ENCODE data around the gene SPRED2.

The SPRED2 gene

DNA sequence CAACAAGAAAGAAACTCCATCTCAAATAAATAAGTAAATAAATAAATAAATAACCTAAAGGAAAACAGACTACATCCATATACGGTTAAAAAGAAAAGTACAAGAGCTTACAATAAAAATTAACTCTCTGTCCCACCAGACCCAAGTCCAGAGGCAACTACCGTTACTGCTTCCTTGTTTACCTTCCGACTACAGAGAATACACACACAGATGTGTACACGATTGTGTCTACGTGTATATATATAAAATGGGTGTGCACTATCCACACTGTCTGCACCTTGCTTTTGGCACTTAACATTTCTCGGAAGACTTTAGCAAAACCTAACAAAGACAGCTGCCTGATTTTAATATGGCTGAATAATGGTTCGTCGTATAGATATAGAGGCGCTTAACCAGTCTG is 134.9 kb downstream of the SPRED2 start:
- TF ChIP-seq, protein P1, sequence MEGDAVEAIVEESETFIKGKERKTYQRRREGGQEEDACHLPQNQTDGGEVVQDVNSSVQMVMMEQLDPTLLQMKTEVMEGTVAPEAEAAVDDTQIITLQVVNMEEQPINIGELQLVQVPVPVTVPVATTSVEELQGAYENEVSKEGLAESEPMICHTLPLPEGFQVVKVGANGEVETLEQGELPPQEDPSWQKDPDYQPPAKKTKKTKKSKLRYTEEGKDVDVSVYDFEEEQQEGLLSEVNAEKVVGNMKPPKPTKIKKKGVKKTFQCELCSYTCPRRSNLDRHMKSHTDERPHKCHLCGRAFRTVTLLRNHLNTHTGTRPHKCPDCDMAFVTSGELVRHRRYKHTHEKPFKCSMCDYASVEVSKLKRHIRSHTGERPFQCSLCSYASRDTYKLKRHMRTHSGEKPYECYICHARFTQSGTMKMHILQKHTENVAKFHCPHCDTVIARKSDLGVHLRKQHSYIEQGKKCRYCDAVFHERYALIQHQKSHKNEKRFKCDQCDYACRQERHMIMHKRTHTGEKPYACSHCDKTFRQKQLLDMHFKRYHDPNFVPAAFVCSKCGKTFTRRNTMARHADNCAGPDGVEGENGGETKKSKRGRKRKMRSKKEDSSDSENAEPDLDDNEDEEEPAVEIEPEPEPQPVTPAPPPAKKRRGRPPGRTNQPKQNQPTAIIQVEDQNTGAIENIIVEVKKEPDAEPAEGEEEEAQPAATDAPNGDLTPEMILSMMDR (IDR thresholded peaks at IDR 0.05; ENCODE audit: borderline replicate concordance, extremely low read depth, low read length, poor library complexity, severe bottlenecking): no peak
- no peak for TF ChIP-seq EZH2 (IDR thresholded peaks at IDR 0.05; ENCODE audit: borderline replicate concordance, low read depth, low read length, severe bottlenecking)
- Histone ChIP-seq H3K27me3 (ENCODE audit: insufficient read depth, low read length, poor library complexity) (no peaks in the 10 kb centered on the region), H3K9me3 (ENCODE audit: insufficient read depth, low read length, severe bottlenecking) (no peaks in the 10 kb centered on the region), H3K4me2 (ENCODE audit: insufficient read depth, low read length) (no peak overlapping the region), H3K79me2 (ENCODE audit: insufficient read depth, low read length) (no peaks in the 10 kb centered on the region), H3K27ac (ENCODE audit: low read length) (no peak overlapping the region), H3K36me3 (ENCODE audit: insufficient read depth, low read length) (no peaks in the 10 kb centered on the region), H3K4me1 (ENCODE audit: insufficient read depth, low read length) (peaks cover 38% of the 10 kb centered on the region), H2AFZ (ENCODE audit: low read depth, low read length) (no peak overlapping the region), H3K4me3 (ENCODE audit: low read depth in 1 of 2, low read length in 2 of 2) (no peak overlapping the region), H4K20me1 (ENCODE audit: insufficient read depth, low read length) (no peaks in the 10 kb centered on the region), H3K9ac (ENCODE audit: low read depth, low read length) (no peak overlapping the region)
- DNase-seq: no peak
- ATAC-seq (ENCODE audit: insufficient read depth, low read depth): no peak

DNA sequence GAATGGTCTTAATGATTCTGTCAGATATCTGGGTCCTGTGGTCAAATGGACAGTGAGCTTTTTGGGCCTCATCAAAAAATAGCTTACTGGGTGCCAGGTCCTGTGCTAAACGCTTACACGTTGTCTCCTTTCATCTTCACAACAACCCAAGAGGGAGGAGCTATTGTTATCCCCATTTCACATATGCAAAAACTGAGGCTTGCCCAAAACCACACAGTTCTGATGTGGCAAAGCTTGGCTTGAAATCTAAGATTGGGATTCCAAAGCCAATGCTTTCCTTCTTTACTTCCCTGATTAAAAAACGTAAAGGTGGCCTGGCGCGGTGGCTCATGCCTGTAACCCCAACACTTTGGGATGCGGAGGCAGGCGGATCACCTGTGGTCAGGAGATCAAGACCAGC is 135.4 kb downstream of the SPRED2 start:
- H3K4me1 ChIP-seq (ENCODE audit: insufficient read depth, low read length): peaks cover 32% of the 10 kb centered on the region
- no peaks in the 10 kb centered on the region for H3K79me2 ChIP-seq (ENCODE audit: insufficient read depth, low read length)
- H3K36me3 ChIP-seq (ENCODE audit: insufficient read depth, low read length): no peaks in the 10 kb centered on the region
- no peak overlapping the region for H2AFZ ChIP-seq (ENCODE audit: low read depth, low read length)
- no peak for DNase-seq
- no peak overlapping the region for H3K4me3 ChIP-seq (ENCODE audit: low read depth in 1 of 2, low read length in 2 of 2)
- TF ChIP-seq, protein P1 (IDR thresholded peaks at IDR 0.05; ENCODE audit: borderline replicate concordance, extremely low read depth, low read length, poor library complexity, severe bottlenecking): no peak
- no peak for TF ChIP-seq EZH2 (IDR thresholded peaks at IDR 0.05; ENCODE audit: borderline replicate concordance, low read depth, low read length, severe bottlenecking)
- no peaks in the 10 kb centered on the region for H3K9me3 ChIP-seq (ENCODE audit: insufficient read depth, low read length, severe bottlenecking)
- no peak for ATAC-seq (ENCODE audit: insufficient read depth, low read depth)
- H3K9ac ChIP-seq (ENCODE audit: low read depth, low read length): no peak overlapping the region
- no peak overlapping the region for H3K4me2 ChIP-seq (ENCODE audit: insufficient read depth, low read length)
- no peaks in the 10 kb centered on the region for H4K20me1 ChIP-seq (ENCODE audit: insufficient read depth, low read length)
- H3K27ac ChIP-seq (ENCODE audit: low read length): no peak overlapping the region
- no peaks in the 10 kb centered on the region for H3K27me3 ChIP-seq (ENCODE audit: insufficient read depth, low read length, poor library complexity)

DNA sequence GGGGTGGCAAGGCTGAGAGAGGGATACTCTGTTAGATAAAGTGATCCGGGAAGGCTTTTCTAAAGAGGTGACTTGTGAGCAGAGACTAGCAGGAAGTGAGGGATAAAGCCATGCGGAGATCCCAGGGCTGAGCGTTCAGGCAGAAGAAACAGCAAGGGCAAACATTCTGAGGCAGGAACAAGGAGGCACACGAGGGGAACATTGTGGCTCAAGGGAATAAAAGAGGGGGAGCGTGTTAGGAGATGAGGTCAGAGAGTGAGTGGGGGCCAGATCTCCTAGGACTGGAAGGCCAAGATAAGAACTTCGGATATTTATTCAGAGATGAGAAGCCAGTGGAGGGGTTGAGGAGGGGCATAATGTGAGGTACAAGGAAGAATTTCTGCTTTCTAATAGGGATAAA is 137.7 kb downstream of the SPRED2 start:
- Histone ChIP-seq H3K27me3 (ENCODE audit: insufficient read depth, low read length, poor library complexity) (no peaks in the 10 kb centered on the region), H3K79me2 (ENCODE audit: insufficient read depth, low read length) (no peaks in the 10 kb centered on the region), H3K9me3 (ENCODE audit: insufficient read depth, low read length, severe bottlenecking) (no peaks in the 10 kb centered on the region), H3K36me3 (ENCODE audit: insufficient read depth, low read length) (no peaks in the 10 kb centered on the region), H4K20me1 (ENCODE audit: insufficient read depth, low read length) (no peaks in the 10 kb centered on the region), H3K4me1 (ENCODE audit: insufficient read depth, low read length) (peaks cover 9% of the 10 kb centered on the region), H3K9ac (ENCODE audit: low read depth, low read length) (no peak overlapping the region), H2AFZ (ENCODE audit: low read depth, low read length) (no peak overlapping the region), H3K4me3 (ENCODE audit: low read depth in 1 of 2, low read length in 2 of 2) (no peak overlapping the region), H3K4me2 (ENCODE audit: insufficient read depth, low read length) (no peak overlapping the region), H3K27ac (ENCODE audit: low read length) (no peak overlapping the region)
- DNase-seq (no peak), ATAC-seq (ENCODE audit: insufficient read depth, low read depth) (no peak)
- no peak for TF ChIP-seq EZH2 (IDR thresholded peaks at IDR 0.05; ENCODE audit: borderline replicate concordance, low read depth, low read length, severe bottlenecking)
- TF ChIP-seq, protein P1 (IDR thresholded peaks at IDR 0.05; ENCODE audit: borderline replicate concordance, extremely low read depth, low read length, poor library complexity, severe bottlenecking): no peak

DNA sequence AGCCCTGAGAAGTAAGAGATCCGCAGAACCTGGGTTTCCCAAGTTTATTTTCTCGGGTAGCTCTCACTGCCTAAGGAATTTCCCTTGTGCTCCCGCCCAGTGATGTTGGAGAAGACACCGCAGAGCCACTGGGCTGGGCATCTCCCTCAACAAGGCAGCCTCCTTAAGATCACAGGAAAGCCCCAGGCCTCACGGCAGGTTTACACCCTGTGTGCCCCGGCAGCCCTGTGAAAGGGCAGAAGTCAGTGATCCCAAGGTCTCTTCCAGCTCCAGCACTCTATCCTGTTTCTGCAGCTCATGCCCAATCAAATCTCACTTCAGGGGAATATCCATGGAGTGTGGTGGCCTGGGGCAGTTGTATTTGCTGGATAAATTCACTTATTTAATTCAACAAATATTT is 138.3 kb downstream of the SPRED2 start:
- Histone ChIP-seq H3K79me2 (ENCODE audit: insufficient read depth, low read length) (no peaks in the 10 kb centered on the region), H3K4me3 (ENCODE audit: low read depth in 1 of 2, low read length in 2 of 2) (no peak overlapping the region), H3K27me3 (ENCODE audit: insufficient read depth, low read length, poor library complexity) (no peaks in the 10 kb centered on the region), H3K4me2 (ENCODE audit: insufficient read depth, low read length) (no peak overlapping the region), H2AFZ (ENCODE audit: low read depth, low read length) (no peak overlapping the region), H3K27ac (ENCODE audit: low read length) (no peak overlapping the region), H4K20me1 (ENCODE audit: insufficient read depth, low read length) (no peaks in the 10 kb centered on the region), H3K9me3 (ENCODE audit: insufficient read depth, low read length, severe bottlenecking) (no peaks in the 10 kb centered on the region), H3K4me1 (ENCODE audit: insufficient read depth, low read length) (peaks cover 4% of the 10 kb centered on the region), H3K9ac (ENCODE audit: low read depth, low read length) (no peak overlapping the region), H3K36me3 (ENCODE audit: insufficient read depth, low read length) (no peaks in the 10 kb centered on the region)
- ATAC-seq (ENCODE audit: insufficient read depth, low read depth): no peak
- DNase-seq: no peak
- TF ChIP-seq, protein P1 (IDR thresholded peaks at IDR 0.05; ENCODE audit: borderline replicate concordance, extremely low read depth, low read length, poor library complexity, severe bottlenecking): no peak
- TF ChIP-seq EZH2 (IDR thresholded peaks at IDR 0.05; ENCODE audit: borderline replicate concordance, low read depth, low read length, severe bottlenecking): no peak

Measured in DND-41 (cell line).